Astrocyte of the cerebellum (primary cell): Measurements from ENCODE around the gene GNG10.

ENCODE experiments used
- DNase-seq: peaks from one replicate; pipeline ENCODE4 v3.0.0-alpha.2; 2011; ENCODE audit warnings: low read depth
- H3K4me3 ChIP-seq: 2 replicates; pipeline ENCODE4 v1.5.1; 2011; ENCODE audit warnings: mild to moderate bottlenecking, low read depth, low read length, moderate library complexity
- CTCF ChIP-seq: IDR thresholded peaks from 2 replicates; pipeline ENCODE4 v1.5.1; 2012; ENCODE audit warnings: low read length, low read depth, moderate library complexity, mild to moderate bottlenecking; ENCODE audit errors: missing control alignments
- in situ Hi-C: cut with HindIII; loops from 2 replicates; pipeline ENCODE4 v1.10.0; 2017; ENCODE audit warnings: low sequenced_read_pairs

Gene GNG10

DNA sequence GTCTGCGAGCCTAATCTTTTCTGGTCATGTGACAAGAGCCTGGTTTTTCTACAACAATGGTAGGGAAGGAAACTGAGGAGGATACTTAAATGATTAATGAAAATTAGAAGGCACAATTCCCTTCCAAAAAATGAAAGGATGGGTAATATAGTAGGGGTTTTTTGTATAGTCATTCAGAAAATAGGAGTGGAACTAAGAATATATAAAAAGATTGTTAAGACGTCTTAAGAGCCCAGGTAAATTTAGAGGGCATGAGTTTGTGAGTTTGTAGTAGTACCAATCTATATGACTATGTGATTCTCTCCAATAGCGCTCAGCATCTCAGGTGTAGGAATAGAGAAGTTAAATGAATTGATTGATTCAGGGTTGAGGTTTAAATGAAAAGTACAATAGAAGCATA is 50.1 kb downstream of the GNG10 start:
- no peak for DNase-seq
- H3K4me3 ChIP-seq: no peak overlapping the region
- in situ Hi-C loops: no loop called here
- TF ChIP-seq CTCF: no peak

- no peak for DNase-seq
- in situ Hi-C loops: no loop called here
- TF ChIP-seq CTCF: no peak
- no peak overlapping the region for H3K4me3 ChIP-seq
Measured at GRCh38 chr9:111712369-111712768, 51.0 kb downstream of the GNG10 start.

- TF ChIP-seq CTCF: no peak
- peak; percentile 11 for DNase-seq
- no peak overlapping the region for H3K4me3 ChIP-seq
- in situ Hi-C loops: no loop called here
Measured at GRCh38 chr9:111715471-111715870, 54.1 kb downstream of the GNG10 start.

DNA sequence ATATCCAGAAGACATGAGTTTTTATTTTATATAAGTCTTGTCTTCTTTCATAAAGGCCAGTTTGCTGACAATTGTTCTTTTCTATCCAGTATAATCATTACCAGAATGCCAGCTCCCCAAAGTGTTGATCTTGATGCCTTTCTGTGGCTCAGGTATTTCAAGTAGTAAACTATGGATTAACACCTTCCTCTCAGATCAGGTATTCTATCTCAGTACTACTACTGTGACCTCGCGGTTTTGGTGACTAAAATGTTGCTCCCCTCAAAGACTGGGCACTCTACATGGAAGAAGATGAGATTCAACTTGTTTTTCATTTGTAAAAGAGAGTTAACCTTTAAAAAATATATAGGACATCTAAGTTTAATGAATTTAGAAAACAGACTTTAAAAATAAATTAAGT is 58.1 kb downstream of the GNG10 start:
- no peak overlapping the region for H3K4me3 ChIP-seq
- no peak for TF ChIP-seq CTCF
- no peak for DNase-seq
- in situ Hi-C loops: no loop called here
